Left renal cortex interstitium (tissue), 4 donors: ENCODE measurements around the gene PI4KA. TPM values are rescaled to one million over a fixed set of nuclear protein-coding genes. Genes with fewer than 3 reads are reported as not detected.
"Not testable (repeated sequence)": the region's sequence is repeated elsewhere in the genome, so short reads cannot be mapped to it uniquely, and the experiment has no call there.

ENCODE experiments used
- DNase-seq, 4 donors: peaks; one replicate each; pipeline ENCODE4 v3.0.0-alpha.2; 2013; ENCODE audit warnings: low read depth in 4 of 4, low spot score in 2 of 4, missing footprints in 1 of 4
- polyA plus RNA-seq, 4 donors: library from polyadenylated mRNA; unstranded; fragments of 120-200 nt; gene quantifications; one replicate each; pipeline ENCODE4 v1.2.1, GENCODE V29; 2013; ENCODE audit not compliant: insufficient read length in 4 of 4

Gene PI4KA
- 100 to 1,000 TPM in 1 of 4 donors, 10 to 100 TPM in 3; 54.2 to 105 (median 77.0) TPM for polyA plus RNA-seq

DNA sequence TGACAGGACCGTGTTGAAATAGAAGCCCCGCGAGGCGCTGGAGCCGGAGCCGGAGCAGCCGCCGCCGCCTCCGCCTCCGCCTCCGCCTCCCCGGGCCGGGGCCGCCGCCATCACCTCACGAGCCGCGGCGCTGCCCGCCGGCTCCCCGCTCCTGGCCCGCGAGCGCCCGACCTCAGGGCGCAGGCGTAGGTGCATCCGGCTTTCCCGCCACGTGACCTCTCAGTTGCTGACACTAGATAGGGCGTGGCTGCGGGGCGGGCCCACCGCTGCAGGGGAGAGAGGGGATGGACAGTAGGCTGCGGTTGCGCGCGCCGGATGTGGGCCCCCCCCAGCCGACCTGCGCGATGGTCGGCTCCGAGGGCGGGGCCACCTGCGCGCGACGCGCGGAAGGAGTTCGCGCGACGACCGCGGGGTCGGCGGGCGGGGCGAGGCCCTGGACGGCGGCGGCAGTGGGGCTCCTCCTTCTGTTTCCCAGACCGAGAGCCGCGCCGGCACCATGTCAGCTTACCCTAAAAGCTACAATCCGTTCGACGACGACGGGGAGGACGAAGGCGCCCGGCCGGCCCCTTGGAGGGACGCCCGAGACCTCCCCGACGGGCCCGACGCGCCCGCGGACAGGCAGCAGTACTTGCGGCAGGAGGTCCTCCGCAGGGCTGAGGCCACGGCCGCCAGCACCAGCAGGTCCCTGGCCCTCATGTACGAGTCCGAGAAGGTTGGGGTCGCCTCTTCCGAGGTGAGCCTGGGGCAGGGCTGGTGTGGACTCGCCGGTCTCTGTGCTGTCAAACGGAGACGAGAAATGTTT is at the start of gene PI4KA, which contains the start of gene SNAP29:
Gene PI4KA (minus strand): TSS at position 197 of the 802 bp plus-strand sequence. CDS start 86 bp downstream, at position 111.
Gene SNAP29 (plus strand): TSS at position 393 of the 802 bp plus-strand sequence. CDS start 104 bp downstream, at position 497.
- peak; percentile 75 to 92 (median 88) for DNase-seq

DNA sequence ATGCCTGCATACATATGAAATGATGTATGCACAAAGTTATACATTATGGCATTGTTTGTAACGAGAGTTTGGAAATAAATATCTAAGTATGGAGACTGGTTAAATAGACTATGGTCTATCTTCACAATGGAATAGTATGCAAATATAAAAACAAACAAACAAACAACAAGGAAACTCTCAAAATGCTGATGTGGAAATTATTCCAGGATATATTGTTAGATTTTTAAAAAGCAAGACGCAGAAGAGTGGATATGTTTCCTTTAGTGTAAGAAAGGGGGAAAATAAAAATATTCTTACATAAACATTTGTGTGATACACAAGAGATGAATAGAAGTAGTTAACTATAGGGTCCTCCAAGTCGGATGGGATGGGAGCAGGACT is 47.8 kb upstream of the PI4KA start:
- no peak for DNase-seq

DNA sequence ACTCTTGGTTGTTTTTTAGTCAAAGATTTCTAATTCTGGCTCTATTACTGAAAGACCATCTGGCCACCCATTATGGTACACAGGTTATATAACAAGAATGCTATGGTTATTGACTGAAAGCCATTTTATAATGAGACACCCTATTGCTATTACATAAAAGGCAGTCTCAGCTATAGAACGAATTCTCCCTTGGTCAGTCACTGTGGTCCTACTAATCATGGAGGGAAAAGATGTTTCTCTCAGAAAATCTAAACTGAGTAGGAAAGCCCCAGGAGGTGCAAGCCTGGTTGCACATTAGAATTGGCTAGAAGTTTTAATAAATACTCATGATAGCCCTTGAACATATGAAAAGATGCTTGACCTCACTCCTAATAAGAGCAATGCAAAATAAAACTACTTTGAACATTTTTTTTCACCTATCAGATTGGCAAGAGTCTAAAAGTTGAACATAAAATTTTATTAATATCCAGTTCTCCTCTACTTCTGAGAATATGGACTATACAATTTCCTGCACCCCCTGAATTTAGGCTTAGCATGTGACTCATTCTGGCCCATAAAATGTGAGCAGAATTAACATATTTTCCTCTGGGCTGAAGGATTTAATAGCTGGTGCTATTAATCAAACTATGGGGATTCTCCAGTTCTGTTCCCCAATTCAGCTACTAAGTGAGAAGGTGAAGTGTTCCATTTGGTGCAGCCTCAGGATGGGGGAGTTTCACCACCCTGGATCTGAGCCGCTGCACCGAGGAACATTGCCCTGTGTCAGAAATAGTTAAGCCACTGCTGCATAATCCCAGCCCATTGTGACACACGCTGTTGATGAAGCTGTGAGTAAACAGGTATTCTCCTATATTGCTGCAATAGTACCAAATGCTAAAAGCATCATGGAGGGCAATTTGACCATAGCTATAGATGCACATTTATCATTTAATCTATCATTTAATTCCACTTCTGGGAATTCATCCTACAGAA is 47.1 kb upstream of the PI4KA start:
- DNase-seq: no peak

DNA sequence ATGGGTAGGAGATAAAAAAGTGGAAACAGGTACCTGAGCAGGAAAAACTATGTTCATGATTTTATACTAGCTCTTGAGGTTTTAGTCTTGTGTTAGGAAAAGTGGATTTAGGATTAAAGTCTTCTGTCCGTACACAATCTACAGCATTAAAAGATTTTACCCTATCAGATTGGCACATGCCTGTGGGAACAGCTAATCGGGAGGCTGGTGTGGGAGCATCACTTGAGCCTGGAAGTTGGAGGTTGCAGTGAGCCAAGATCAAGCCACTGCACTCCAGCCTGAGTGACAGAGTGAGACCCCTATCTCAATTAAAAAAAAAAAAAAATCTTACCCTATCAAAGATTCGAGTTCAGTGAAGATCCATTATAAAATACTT is 46.4 kb upstream of the PI4KA start:
- DNase-seq: no peak

DNA sequence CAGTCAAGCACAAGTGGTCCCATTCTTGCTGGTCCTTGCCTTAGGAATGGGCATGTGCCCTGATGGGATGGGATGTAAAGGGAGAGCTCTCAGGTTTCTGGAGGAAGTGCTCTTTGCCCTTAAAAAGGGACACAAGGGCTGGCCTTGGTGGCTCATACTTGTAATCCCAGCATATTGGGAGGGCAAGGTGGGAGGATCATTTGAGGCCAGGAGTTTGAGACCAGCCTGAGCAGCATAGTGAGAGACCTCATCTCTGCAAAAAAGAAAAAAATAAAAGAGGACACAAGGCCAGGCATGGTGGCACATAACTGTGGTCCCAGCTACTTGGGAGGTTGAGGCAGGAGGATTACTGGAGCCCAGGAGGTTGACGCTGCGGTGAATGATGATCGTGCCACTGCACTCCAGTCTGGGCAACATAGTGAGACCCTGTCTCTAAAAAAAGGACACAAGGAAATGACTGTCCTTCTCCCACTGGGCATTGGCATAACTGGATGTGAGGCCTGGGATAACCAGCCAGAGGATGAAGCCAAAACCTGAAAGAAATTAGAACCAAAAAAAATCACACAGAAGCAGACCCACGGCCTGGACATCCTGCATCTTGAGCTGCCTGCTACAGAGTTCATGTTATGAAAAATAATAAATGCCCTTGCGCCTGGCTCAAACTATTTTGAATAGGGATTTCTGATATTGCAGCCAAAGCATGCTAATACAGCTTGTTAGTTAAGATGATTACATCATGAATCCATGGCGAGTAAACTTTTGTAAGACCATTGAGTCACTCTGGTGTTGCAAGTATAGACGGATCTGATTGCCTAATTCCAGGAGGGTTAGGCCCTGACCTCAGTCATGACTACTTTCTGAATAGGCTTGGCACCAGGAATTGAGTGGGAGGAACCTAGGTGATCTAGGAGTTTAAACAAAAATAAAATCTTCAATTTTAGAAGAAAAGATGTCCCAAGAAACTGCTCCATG is 45.7 kb upstream of the PI4KA start:
- no peak for DNase-seq

DNA sequence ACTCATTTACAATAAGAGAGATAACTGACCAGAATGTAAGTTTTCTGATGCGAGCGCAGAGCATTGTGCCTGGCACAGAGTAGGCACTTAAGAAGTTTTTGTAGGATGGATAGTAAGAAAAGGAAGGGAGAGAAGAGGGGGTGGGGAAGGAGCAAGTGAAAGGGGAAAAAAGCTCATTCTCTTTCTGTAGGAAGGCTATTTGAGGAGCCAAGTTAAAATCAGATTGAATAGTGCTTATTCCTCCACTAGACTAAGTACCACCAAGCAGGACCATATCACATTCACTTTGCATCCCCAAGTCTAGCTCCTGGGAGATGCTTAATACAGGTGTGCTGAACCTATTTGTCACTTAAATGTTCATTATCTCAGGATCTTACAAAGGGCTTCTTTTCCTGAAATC is 44.5 kb upstream of the PI4KA start:
- no peak for DNase-seq

DNA sequence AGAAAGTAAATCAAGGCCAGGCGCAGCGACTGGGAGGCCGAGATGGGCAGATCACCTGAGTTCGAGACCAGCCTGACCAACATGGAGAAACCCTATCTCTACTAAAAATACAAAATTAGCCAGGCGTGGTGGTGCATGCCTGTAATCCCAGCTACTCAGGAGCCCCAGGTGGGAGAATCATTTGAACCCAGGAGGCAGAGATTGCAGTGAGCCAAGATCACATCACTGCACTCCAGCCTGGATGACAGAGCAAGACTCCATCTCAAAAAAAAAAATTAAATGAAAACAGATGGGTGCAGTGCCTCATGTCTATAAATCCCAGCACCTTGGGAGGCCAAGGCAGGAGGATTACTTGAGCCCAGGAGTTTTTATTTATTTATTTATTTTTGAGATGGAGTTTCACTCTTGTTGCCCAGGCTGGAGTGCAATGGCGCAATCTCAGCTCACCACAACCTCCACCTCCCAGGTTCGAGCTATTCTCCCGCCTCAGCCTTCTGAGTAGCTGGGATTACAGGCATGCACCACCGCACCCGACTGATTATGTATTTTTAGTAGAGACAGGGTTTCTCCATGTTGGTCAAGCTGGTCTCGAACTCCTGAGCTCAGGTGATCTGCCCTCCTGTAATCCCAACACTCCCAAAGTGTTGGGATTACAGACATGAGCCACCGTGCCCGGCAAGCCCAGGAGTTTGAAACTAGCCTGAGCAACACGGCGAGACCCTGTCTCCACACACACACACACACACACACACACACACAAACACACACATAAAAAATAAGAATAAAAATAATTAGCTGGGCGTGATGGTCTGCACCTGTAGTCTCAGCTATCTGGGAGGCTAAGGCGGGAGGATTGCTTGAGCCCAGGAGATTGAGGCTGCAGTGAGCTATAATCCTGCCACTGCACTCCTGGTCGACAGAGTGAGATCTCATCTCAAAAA is 42.8 kb upstream of the PI4KA start:
- not testable (repeated sequence) for DNase-seq

DNA sequence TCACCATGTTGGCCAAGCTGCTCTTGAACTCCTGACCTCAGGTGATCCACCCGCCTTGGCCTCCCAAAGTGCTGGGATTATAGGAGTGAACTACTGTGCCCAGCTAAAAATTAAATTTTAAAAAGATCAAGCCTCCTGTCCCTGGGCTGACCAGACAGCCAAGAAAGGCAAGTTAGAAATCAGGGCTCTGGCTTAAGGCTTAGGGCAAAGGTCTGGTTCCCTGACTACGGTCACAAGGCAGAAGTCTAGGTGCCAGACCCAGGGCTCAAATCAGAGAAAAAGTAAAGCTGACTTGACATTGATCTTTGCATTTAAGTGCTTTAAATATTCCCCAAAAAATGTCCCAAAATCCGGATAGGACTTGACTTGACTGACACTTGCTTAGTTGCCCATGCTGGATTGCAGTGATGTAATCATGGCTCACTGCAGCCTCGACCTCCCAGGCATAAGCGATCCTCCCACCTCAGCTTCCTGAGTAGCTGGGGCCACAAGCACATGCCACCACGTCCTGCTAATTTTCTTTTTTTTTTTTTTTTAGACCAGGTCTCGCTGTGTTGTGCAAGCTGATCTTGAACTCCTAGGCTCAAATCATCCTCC is 41.3 kb upstream of the PI4KA start:
- DNase-seq: no peak

DNA sequence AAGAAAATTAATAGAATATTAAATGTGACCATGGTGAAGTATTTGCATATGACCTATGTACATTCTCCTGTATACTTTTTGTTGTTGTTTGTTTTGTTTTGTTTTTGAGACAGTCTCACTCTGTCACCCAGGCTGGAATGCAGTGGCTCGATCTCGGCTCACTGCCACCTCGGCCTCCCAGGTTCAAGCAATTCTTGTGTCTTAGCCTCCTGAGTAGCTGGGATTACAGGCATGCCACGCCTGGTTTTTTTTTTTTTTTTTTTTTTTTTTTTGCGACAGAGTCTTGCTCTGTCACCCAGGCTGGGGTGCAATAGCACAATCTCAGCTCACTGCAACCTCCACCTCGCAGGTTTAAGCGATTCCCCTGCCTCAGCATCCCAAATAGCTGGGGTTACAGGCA is 39.1 kb upstream of the PI4KA start:
- not testable (repeated sequence) for DNase-seq

DNA sequence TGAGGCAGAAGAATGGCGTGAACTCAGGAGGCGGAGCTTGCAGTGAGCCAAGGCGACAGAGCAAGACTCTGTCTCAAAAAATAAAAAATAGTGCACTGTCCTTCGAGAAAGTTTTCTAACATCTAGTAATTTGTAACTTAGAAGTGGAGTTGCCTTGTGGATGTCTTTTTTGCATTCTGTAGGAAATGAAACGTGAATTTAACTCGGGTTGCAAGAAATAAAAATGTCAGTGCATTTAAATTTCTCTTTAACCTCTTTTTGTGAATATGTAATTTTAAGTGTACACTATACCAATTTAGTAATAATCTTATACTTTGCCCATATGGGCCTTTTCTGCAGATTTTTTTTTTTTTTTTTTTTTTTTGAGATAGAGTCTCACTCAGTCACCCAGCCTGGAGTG is 32.4 kb upstream of the PI4KA start:
- no peak for DNase-seq

DNA sequence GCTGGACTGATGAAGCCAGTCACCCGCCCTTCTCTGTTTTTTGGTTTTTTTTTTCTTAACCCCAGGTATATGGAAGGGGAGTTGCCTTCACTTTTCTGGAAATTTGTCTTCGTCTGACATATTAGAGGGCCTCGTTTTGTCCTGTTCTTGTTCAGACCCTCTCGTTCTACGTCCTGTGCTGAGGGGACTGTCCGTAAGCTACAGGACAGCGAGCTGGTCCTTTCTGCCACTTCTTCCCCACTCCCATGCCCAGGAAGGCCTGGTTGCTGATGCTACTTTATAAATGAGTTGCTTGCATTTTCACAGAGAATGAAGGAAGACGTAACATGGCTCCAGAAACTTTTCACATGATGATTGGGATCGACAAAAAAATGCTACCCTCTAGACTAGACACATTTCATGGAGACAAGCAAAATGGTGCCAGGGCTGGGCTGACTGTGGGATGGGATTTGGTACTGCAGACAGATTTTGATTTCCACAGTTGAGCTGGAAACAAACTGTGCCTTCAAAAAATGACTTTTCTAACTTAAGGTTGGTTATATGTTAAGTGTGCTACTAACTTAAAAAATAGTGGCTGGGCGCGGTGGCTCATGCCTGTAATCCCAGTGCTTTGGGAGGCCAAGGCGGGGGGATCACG is 31.4 kb upstream of the PI4KA start:
- DNase-seq: no peak

DNA sequence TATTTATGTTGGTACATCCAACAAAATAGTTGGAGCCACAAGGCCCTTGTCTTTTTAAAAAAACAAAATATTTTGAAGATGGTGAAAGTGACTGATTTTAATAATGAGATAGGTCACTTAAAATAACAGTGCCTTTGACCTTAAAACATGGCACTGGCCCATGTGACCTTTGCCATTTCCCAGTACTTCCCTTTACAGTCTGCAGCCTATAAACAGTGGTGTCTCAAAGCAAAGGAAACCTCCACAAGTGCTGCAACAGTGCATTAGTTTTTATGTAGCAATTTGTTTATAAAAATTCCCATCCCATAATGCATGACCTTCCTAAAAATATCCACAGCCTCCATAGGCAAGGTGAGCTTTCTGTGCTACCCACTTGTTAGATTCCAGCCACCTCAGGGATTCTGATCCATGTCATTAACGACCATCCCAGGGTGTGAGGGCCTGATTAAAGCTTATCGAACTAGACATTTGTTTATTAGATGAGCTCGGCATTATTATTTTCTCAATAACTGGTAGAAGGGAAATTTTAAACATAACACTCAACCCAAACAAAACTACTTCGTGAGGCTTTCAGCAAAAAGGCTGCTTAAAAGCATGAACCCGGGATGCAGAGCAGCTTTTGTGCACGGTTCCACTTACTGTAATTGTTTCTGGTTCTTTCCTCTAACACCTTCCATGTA is 30.6 kb upstream of the PI4KA start:
- no peak for DNase-seq

DNA sequence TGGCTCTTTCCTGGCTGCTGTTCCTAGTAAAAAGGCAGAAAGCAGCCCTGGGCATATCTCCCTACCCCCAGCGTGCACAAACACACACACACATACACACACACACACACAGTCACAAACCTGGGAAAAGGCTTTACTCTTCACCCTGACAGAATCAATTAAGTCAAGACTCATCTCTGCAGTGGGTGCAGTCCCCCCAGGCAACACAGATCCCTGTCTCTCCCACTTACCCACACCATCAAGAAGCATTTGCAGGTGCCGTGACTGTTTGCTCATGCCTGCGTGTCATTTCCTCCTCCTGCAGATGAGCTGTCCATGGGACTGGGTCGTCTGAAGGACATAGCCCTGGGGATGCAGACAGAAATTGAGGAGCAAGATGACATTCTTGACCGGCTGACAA is 28.8 kb upstream of the PI4KA start:
- DNase-seq: no peak

DNA sequence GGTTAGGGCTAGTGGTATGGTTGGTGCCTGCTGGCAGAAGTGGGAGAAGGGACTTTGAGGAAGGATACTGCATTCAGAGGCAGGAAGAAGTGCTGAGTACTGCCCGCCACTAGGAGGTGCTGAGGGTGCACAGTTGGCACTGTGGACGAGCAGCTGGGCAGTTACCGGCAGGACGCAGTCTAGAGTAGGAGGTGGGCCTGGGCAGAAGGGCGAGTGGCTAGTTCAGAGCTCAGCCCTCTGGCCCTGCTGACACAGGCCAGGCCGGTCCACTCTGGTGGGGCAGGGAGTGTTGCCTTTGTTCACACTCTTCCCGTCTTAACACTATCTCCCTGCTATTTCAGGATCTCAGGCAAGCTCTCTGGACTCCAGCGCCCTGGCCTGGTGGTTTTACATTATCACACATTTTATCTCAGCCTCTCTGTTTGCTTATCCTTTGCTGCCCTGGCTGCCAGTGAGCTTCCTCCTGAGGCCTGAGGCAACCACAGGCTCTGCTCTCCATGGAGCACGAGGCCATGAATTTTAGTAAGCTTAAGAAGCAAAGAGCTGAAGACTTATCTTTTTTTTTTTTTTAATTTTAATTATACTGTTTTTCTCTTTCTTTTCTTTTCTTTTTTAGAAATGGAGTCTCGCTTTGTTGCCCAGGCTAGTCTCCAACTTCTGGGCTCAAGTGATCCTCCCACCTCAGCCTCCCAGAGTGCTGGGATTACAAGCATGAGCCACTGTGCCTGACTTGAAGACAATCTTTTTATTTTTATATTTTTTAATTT is 27.1 kb upstream of the PI4KA start:
- peak in 1 of 4 donors; percentile 48 for DNase-seq

DNA sequence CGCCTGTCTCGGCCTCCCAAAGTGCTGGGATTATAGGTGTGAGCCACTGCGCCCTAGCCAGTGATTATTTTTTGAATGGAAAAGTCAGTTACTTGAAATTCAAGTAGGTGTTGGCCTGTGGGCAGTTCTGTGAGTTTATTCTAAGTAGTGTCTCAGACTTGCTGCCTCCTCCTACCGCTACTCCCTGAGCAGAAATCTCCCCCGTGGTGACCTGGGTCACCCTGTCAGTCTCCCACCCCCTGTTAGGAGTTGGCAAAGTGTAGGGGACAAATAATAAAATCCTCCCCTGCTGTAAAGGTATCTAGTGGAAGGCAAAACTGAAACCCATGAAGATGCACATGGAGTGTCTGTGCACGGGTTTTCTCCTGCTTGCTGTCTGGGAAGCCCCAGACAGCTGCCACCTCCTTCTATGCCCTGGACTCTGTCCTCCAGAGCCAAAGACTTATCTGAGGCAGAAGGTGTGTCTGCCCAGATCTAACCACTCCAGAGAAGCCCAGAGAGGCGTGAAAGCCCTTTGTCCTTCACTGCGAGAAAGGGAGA is 26.5 kb upstream of the PI4KA start:
- no peak for DNase-seq

DNA sequence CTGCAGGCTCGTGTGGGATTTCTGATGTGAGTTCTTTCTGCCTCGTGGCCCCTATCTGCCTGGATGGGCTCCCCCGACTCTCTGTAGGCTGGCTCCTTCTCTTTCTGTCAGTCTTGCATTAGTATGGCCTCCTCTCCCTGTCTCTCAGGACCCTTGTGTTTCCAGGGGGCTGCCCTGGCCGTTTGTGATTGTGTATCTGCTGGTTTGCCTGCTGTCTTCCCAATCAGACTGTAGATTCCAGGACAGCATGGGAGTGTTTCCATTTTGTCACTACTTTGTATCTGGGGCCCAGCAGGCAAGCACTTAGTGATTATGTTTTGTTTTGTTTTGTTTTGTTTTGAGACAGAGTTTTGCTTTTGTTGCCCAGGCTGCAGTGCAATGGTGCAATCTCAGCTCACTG is 25.8 kb upstream of the PI4KA start:
- DNase-seq: no peak

DNA sequence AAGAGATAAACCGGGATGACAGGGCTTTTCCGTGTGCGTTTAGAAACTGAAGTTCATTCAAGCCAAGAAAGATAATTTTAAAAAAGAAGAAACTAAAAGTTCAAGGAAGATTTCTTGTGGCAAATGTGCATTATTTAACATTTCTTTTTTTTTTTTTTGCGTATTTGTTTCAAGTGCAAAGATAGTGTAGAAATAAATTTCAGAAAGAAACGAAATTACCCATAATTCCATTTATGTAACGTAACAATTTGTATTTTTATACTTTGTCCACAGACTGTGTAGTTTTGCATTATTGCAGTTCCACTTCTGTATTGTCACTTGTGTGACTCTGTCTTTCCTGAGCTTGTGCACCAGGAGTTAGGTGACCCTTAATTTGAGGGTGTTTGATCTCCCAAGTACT is 24.2 kb upstream of the PI4KA start:
- no peak for DNase-seq
